GM12878 (cell line): ENCODE measurements around the gene VPS18. TPM values are rescaled to one million over a fixed set of nuclear protein-coding genes. Genes with fewer than 3 reads are reported as not detected.
A peak's percentile ranks its signal among the peaks of the same experiment; 100 is the strongest.

Source experiments
- ASH2L ChIP-seq: fragments of 300-600, 200-600 bp; sonication (generic); IDR thresholded peaks from 2 replicates; pipeline ENCODE4 v1.6.1; 2017; ENCODE audit warnings: low read depth, mild to moderate bottlenecking, borderline replicate concordance
- BCL11A ChIP-seq: IDR thresholded peaks from 2 replicates; pipeline ENCODE4 v1.6.1; 2011; ENCODE audit warnings: low read depth, low read length
- JUND ChIP-seq: IDR thresholded peaks from 2 replicates; pipeline ENCODE4 v1.6.1; 2012; ENCODE audit warnings: low read depth, mild to moderate bottlenecking, low read length, improper control_type of control experiment, moderate library complexity
- KAT2A ChIP-seq: conservative IDR thresholded peaks from 2 replicates; pipeline ENCODE4 v1.6.1; 2011; ENCODE audit warnings: low read depth, low read length; ENCODE audit not compliant: control insufficient read depth
- NR2C1 ChIP-seq: fragments of 450-650 bp; IDR thresholded peaks from 2 replicates; pipeline ENCODE4 v1.6.1; 2017; ENCODE audit warnings: antibody characterized with exemption, mild to moderate bottlenecking, moderate library complexity
- NR2F1 ChIP-seq: fragments of 450-650 bp; conservative IDR thresholded peaks from 2 replicates; pipeline ENCODE4 v1.6.1; 2017; ENCODE audit warnings: mild to moderate bottlenecking
- RB1 ChIP-seq: fragments of 450-650 bp; formaldehyde crosslinking; IDR thresholded peaks from 2 replicates; pipeline ENCODE4 v1.6.1; 2017; ENCODE audit warnings: mild to moderate bottlenecking, borderline replicate concordance
- RFX5 ChIP-seq: IDR thresholded peaks from 2 replicates; pipeline ENCODE4 v1.6.1; 2011; ENCODE audit warnings: low read depth, low read length, improper control_type of control experiment
- SMAD5 ChIP-seq: IDR thresholded peaks from 2 replicates; pipeline ENCODE4 v1.6.1; 2016; ENCODE audit warnings: antibody characterized with exemption, low read depth
- SRF ChIP-seq, 2 experiments: IDR thresholded peaks; 2 replicates each; pipeline ENCODE4 v1.6.1; 2011; ENCODE audit warnings: low read depth in 2 of 2, low read length in 2 of 2, mild to moderate bottlenecking in 1 of 2, moderate library complexity in 1 of 2
- STAT3 ChIP-seq: IDR thresholded peaks from 2 replicates; pipeline ENCODE4 v1.6.1; 2011; ENCODE audit warnings: low read depth, low read length, improper control_type of control experiment
- ZBTB11 ChIP-seq: fragments of 450-650 bp; formaldehyde crosslinking; IDR thresholded peaks from 2 replicates; pipeline ENCODE4 v1.5.0; 2022; ENCODE audit warnings: mild to moderate bottlenecking, missing genetic modification characterization
- ZNF24 ChIP-seq: fragments of 450-650 bp; IDR thresholded peaks from 2 replicates; pipeline ENCODE4 v1.6.1; 2017; ENCODE audit warnings: antibody characterized with exemption, mild to moderate bottlenecking
- polyA plus RNA-seq, 11 experiments: library from polyadenylated mRNA; depleted of rRNA in 4 of 11; unstranded in 6 of 11; stranded (reverse) in 5 of 11; fragments of >200 nt; fragmentation: Nextera tagmentation in 4 of 11; fragmentation: Illumina TruSeq in 1 of 11; extraction: Ambion mirVana in 4 of 11; extraction: Trizol in 1 of 11; gene quantifications; 1 replicate in 1 of 11; 2 replicates in 10 of 11; pipeline versions ENCODE4 v1.2.1 to v1.2.3, GENCODE V29; 2011 to 2016; ENCODE audit warnings: inconsistent platforms in 2 of 11, missing spikeins in 2 of 11, low read depth in 1 of 11
- total RNA-seq, 4 experiments: library from RNA; depleted of rRNA in 3 of 4; stranded (reverse); fragments of >200 nt in 3 of 4; fragmentation: Illumina TruSeq in 1 of 4; extraction: Trizol in 1 of 4; gene quantifications; 2 replicates each; pipeline versions ENCODE4 v1.2.1 to v1.2.3, GENCODE V29; 2013 to 2021
- TF ChIP-seq, protein P1 (sequence below): fragments of 450-650 bp; formaldehyde crosslinking; IDR thresholded peaks from 2 replicates; pipeline ENCODE4 v1.4.0; 2020; ENCODE audit warnings: mild to moderate bottlenecking, moderate library complexity
- TF ChIP-seq, protein P2 (sequence below): fragments of 450-650 bp; formaldehyde crosslinking; IDR thresholded peaks from 2 replicates; pipeline ENCODE4 v1.4.0; 2022; ENCODE audit warnings: mild to moderate bottlenecking, moderate library complexity
- TF ChIP-seq, protein P3 (sequence below): fragments of 450-650 bp; IDR thresholded peaks from 2 replicates; pipeline ENCODE4 v1.6.1; 2018; ENCODE audit warnings: mild to moderate bottlenecking, low read depth, moderate library complexity; ENCODE audit not compliant: partially characterized antibody

Gene VPS18
- total and polyA plus RNA-seq, 10 of the 15 experiments (the other 5 are each of a cell fraction or from before 2014, with no cell fraction given), result 0.71 to 20.4 (median 10.6) TPM

DNA sequence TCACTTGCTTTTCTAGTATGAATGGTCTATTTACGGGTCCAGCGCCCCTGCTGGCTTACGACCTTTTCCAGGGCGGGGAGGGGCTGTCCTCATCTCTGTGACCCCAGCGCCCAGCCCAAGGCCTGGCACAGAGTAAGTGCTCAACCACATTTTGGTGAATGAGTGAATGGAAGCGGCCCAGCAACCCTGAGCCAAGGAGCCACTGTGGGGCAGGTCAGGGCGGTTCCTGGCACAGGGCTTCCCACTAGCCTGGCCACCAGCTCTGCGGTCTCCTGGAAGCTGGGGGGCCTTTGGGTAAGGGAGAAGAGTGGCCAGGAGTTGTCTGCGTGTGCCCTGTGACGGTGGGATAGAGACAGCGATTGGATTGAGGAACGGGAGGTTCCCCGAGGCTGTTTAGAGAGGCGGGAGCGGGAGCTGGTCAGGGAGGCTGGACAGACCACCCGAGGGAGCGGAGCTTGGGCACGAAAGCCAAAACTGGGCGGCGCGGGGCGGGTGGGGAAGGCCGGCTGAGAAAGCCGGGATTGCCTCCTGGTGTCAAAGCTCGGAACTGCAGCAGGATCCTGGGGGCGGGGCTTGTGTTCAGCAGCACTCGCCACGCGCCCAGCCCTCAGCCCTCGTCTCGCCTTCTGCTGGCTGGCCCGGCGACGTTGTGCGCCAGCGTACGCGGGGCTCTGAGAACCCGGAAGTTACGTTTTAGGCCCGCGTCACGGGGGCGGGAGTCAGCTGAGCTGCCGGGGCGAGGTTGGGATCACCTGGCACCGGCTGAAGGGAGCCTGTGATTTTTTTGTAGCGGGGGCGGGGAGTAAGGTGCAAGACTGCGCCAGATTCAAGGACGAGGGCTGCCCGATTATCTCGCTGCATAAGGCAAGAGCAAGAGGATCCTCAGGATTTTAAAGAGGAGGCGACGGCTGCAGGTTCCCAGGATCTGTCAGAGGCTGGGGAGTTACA, at the start of gene VPS18 (continued):
- TF ChIP-seq SRF (IDR thresholded peaks at IDR 0.05; ENCODE audit: low read depth in 2 of 2, low read length in 2 of 2), result peak in 1 of 2 experiments; percentile 48; a peak in 3 of 4 replicates
- TF ChIP-seq, protein P1, sequence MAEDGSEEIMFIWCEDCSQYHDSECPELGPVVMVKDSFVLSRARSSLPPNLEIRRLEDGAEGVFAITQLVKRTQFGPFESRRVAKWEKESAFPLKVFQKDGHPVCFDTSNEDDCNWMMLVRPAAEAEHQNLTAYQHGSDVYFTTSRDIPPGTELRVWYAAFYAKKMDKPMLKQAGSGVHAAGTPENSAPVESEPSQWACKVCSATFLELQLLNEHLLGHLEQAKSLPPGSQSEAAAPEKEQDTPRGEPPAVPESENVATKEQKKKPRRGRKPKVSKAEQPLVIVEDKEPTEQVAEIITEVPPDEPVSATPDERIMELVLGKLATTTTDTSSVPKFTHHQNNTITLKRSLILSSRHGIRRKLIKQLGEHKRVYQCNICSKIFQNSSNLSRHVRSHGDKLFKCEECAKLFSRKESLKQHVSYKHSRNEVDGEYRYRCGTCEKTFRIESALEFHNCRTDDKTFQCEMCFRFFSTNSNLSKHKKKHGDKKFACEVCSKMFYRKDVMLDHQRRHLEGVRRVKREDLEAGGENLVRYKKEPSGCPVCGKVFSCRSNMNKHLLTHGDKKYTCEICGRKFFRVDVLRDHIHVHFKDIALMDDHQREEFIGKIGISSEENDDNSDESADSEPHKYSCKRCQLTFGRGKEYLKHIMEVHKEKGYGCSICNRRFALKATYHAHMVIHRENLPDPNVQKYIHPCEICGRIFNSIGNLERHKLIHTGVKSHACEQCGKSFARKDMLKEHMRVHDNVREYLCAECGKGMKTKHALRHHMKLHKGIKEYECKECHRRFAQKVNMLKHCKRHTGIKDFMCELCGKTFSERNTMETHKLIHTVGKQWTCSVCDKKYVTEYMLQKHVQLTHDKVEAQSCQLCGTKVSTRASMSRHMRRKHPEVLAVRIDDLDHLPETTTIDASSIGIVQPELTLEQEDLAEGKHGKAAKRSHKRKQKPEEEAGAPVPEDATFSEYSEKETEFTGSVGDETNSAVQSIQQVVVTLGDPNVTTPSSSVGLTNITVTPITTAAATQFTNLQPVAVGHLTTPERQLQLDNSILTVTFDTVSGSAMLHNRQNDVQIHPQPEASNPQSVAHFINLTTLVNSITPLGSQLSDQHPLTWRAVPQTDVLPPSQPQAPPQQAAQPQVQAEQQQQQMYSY (CRISPR knock-in tag), result no peak
- no peak for TF ChIP-seq JUND
- TF ChIP-seq ASH2L, result no peak
- no peak for TF ChIP-seq SMAD5
- peak; percentile 29 for TF ChIP-seq RB1
- no peak for TF ChIP-seq ZBTB11 (CRISPR knock-in tag)
- TF ChIP-seq RFX5, result no peak
- TF ChIP-seq NR2C1, result no peak; the same call in 1 of the 2 replicates
- TF ChIP-seq ZNF24, result peak; percentile 88
- TF ChIP-seq, protein P2, sequence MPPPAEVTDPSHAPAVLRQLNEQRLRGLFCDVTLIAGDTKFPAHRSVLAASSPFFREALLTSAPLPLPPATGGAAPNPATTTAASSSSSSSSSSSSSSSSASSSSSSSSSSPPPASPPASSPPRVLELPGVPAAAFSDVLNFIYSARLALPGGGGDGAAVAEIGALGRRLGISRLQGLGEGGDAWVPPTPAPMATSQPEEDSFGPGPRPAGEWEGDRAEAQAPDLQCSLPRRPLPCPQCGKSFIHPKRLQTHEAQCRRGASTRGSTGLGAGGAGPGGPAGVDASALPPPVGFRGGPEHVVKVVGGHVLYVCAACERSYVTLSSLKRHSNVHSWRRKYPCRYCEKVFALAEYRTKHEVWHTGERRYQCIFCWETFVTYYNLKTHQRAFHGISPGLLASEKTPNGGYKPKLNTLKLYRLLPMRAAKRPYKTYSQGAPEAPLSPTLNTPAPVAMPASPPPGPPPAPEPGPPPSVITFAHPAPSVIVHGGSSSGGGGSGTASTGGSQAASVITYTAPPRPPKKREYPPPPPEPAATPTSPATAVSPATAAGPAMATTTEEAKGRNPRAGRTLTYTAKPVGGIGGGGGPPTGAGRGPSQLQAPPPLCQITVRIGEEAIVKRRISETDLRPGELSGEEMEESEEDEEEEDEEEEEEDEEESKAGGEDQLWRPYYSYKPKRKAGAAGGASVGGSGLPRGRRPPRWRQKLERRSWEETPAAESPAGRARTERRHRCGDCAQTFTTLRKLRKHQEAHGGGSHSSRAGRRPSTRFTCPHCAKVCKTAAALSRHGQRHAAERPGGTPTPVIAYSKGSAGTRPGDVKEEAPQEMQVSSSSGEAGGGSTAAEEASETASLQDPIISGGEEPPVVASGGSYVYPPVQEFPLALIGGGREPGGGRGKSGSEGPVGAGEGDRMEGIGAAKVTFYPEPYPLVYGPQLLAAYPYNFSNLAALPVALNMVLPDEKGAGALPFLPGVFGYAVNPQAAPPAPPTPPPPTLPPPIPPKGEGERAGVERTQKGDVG (CRISPR knock-in tag), result no peak
- no peak for TF ChIP-seq STAT3
- TF ChIP-seq BCL11A, result no peak
- TF ChIP-seq NR2F1, result no peak
- TF ChIP-seq, protein P3, sequence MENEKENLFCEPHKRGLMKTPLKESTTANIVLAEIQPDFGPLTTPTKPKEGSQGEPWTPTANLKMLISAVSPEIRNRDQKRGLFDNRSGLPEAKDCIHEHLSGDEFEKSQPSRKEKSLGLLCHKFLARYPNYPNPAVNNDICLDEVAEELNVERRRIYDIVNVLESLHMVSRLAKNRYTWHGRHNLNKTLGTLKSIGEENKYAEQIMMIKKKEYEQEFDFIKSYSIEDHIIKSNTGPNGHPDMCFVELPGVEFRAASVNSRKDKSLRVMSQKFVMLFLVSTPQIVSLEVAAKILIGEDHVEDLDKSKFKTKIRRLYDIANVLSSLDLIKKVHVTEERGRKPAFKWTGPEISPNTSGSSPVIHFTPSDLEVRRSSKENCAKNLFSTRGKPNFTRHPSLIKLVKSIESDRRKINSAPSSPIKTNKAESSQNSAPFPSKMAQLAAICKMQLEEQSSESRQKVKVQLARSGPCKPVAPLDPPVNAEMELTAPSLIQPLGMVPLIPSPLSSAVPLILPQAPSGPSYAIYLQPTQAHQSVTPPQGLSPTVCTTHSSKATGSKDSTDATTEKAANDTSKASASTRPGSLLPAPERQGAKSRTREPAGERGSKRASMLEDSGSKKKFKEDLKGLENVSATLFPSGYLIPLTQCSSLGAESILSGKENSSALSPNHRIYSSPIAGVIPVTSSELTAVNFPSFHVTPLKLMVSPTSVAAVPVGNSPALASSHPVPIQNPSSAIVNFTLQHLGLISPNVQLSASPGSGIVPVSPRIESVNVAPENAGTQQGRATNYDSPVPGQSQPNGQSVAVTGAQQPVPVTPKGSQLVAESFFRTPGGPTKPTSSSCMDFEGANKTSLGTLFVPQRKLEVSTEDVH, result no peak
- TF ChIP-seq KAT2A, result no peak
